B cell (primary cell): ENCODE measurements around the gene LANCL2.

Source experiments
- CTCF ChIP-seq: fragments of 200-600 bp; IDR thresholded peaks from one replicate; pipeline ENCODE4 v1.8.0; 2022; ENCODE audit warnings: antibody characterized with exemption, mild to moderate bottlenecking
- EZH2 ChIP-seq: IDR thresholded peaks from 2 replicates; pipeline ENCODE4 v1.6.1; 2012; ENCODE audit warnings: borderline replicate concordance, low read depth, mild to moderate bottlenecking, moderate library complexity, low read length; ENCODE audit not compliant: insufficient read depth, poor library complexity, severe bottlenecking

DNA sequence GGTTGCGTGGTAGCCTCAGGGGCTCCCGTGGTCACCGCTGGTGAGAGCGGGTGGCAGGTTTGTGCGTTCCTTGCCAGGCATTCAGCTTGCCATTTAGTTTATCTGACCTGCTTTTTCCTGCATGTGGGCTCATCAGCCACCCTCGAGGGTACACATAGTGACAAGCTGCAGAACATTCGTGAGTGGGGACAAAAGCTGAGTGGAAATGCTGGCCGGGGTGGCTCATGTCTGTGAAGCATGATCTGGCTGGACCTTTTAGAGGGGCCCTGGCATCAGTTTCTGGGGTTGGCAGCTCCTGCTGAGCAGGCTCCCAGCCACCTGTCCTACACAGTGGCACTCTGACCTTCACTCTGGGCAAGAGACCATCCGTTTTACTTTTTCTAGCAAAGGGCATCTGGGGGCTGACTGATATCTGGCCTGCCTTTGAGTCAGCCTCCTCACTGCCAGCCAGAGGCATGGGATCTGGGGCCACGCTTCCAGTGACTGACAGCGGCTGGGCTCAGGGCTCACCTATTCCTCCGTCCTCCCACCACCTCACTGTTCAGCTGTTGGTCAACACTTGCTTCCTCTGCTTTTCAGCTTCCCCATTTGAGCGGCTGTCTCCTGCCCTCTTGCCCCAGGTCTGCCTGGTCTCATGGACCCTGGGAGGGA is 75.0 kb downstream of the LANCL2 start:
- TF ChIP-seq CTCF: no peak
- no peak for TF ChIP-seq EZH2
